K562 (cell line): ENCODE data around the gene HSDL2. TPM values are rescaled to one million over a fixed set of nuclear protein-coding genes. Genes with fewer than 3 reads are reported as not detected.

Experiments used
- ATAC-seq: fragments of 200-7000 bp; cut with Tn5 transposase; 3 replicates; pipeline ENCODE4 v1.9.1; 2020; ENCODE audit warnings: moderate library complexity
- BruUV-seq: library from RNA; stranded (reverse); fragments of 400-500 nt; replicated peaks from 2 replicates; lab custom pipeline; 2021; lab: Mats Ljungman, UMichigan
- CTCF ChIA-PET: fragments of 300-600 bp; formaldehyde crosslinking; extraction: SDS; loops from one replicate; lab custom pipeline; 2021; ENCODE audit warnings: low intra/inter-chr PET ratio; lab: Yijun Ruan, JAX
- POLR2A ChIA-PET: fragments of 300-600, 350-650 bp; sonication (Branson Sonifier 250); formaldehyde crosslinking; extraction: SDS; loops from one replicate; lab custom pipeline; 2021; ENCODE audit warnings: antibody characterized with exemption, inconsistent platforms; lab: Yijun Ruan, JAX
- DNase-seq, 4 experiments: peaks; one replicate each; pipeline versions ENCODE4 v3.0.0 to v3.0.0-alpha.2; 2011 to 2018; ENCODE audit warnings: low spot score in 3 of 4, mixed read lengths in 3 of 4; ENCODE audit errors: extremely low read depth in 1 of 4
- FAIRE-seq: peaks from 2 replicates; lab custom pipeline; 2011; peaks lifted over from hg19 to GRCh38; lab: Jason Lieb, UNC
- H2AFZ ChIP-seq: 2 replicates; pipeline ENCODE4 v1.6.0; 2011; ENCODE audit warnings: low read depth, low read length, control low read depth, inconsistent platforms
- H3K27ac ChIP-seq: fragments of 200-600 bp; 3 replicates; pipeline ENCODE4 v1.8.0; 2011; ENCODE audit warnings: low read depth, mild to moderate bottlenecking, control low read depth, inconsistent platforms, low read length, moderate library complexity, mixed read lengths; ENCODE audit errors: extremely low read depth
- H3K27me3 ChIP-seq, 2 experiments: fragments of 300-600 bp in 1 of 2; 2 replicates in 1 of 2; 3 replicates in 1 of 2; pipeline versions ENCODE4 v1.6.0 to v1.8.0; 2011; ENCODE audit warnings: inconsistent platforms in 2 of 2, low read length in 2 of 2, mild to moderate bottlenecking in 1 of 2, mixed read lengths in 1 of 2, moderate library complexity in 1 of 2; ENCODE audit not compliant: control insufficient read depth in 2 of 2, insufficient read depth in 2 of 2
- H3K36me3 ChIP-seq: fragments of 300-600 bp; 3 replicates; pipeline ENCODE4 v1.8.0; 2011; ENCODE audit warnings: mild to moderate bottlenecking, low read length, inconsistent platforms; ENCODE audit not compliant: control insufficient read depth, insufficient read depth
- H3K4me1 ChIP-seq, 2 experiments: fragments of 200-600 bp in 1 of 2; replicated peaks in 1 of 2; 2 replicates in 1 of 2; 3 replicates in 1 of 2; pipeline versions ENCODE4 v1.5.1 to v1.8.0; 2011; ENCODE audit warnings: inconsistent platforms in 2 of 2, low read length in 2 of 2, mild to moderate bottlenecking in 1 of 2, mixed read lengths in 1 of 2, moderate library complexity in 1 of 2; ENCODE audit not compliant: control insufficient read depth in 2 of 2, insufficient read depth in 2 of 2
- H3K4me2 ChIP-seq: 2 replicates; pipeline ENCODE4 v1.6.1; 2011; ENCODE audit warnings: low read length, control low read depth, inconsistent platforms, mixed read lengths; ENCODE audit not compliant: insufficient read depth
- H3K4me3 ChIP-seq: fragments of 200-600 bp; sonication (generic), shearing (Covaris generic); 2 replicates; pipeline ENCODE4 v1.5.1; 2016; ENCODE audit warnings: control low read depth, inconsistent platforms
- H3K79me2 ChIP-seq: fragments of 200-600 bp; 3 replicates; pipeline ENCODE4 v1.8.0; 2011; ENCODE audit warnings: low read length, inconsistent platforms; ENCODE audit not compliant: control insufficient read depth, insufficient read depth
- H3K9ac ChIP-seq, 2 experiments: 2 replicates each; pipeline versions ENCODE4 v1.6.0 to v1.6.1; 2011; ENCODE audit warnings: low read depth in 2 of 2, low read length in 2 of 2, control low read depth in 1 of 2, inconsistent platforms in 1 of 2, mild to moderate bottlenecking in 1 of 2, mixed read lengths in 1 of 2; ENCODE audit not compliant: insufficient read depth in 1 of 2
- H3K9me1 ChIP-seq: one replicate; pipeline ENCODE4 v1.6.0; 2011; ENCODE audit warnings: inconsistent platforms, mild to moderate bottlenecking, low read length, moderate library complexity; ENCODE audit not compliant: control insufficient read depth, insufficient read depth
- H3K9me3 ChIP-seq: replicated peaks from 2 replicates; pipeline ENCODE4 v1.5.1; 2011; ENCODE audit warnings: low read depth, low read length, inconsistent platforms; ENCODE audit not compliant: control insufficient read depth, insufficient read depth
- H4K20me1 ChIP-seq: replicated peaks from 2 replicates; pipeline ENCODE4 v1.6.1; 2011; ENCODE audit warnings: low read length, inconsistent platforms, mixed read lengths; ENCODE audit not compliant: control insufficient read depth, insufficient read depth
- CEBPG ChIP-seq, 3 experiments: fragments of 200-800 bp in 1 of 3; sonication (Bioruptor generic) in 1 of 3; sonication (generic) in 1 of 3; formaldehyde crosslinking in 1 of 3; IDR thresholded peaks in 2 of 3; conservative IDR thresholded peaks in 1 of 3; 2 replicates each; pipeline versions ENCODE4 v1.6.1 to v1.8.0; 2016 to 2022; ENCODE audit warnings: missing compliant biosample characterization in 2 of 3, missing genetic modification characterization in 2 of 3, mild to moderate bottlenecking in 1 of 3, missing genetic modification reagents in 1 of 3
- MLLT1 ChIP-seq, 2 experiments: fragments of 450-650 bp; IDR thresholded peaks; 2 replicates each; pipeline ENCODE4 v1.6.1; 2016
- RBM34 ChIP-seq: fragments of 200-400 bp; formaldehyde crosslinking; IDR thresholded peaks from 2 replicates; pipeline ENCODE4 v1.6.1; 2018; ENCODE audit warnings: low read length, borderline replicate concordance; ENCODE audit not compliant: insufficient read depth
- TRIM24 ChIP-seq, 2 experiments: fragments of 450-650 bp; IDR thresholded peaks; 2 replicates each; pipeline ENCODE4 v1.6.1; 2016
- WGBS: fragments of 100-300 bp; shearing (Covaris generic); methylation state at CpG from one replicate; pipeline ENCODE4 v1.1.6; 2016; ENCODE audit warnings: low coverage, mixed read lengths; ENCODE audit not compliant: insufficient coverage; ENCODE audit errors: missing lambda C conversion rate; 5-methylcytosine and 5-hydroxymethylcytosine counted together
- in situ Hi-C: fragments of 300-500 bp; cut with MboI; formaldehyde crosslinking; loops from 4 replicates; pipeline ENCODE4 v1.15.0; 2018; ENCODE audit warnings: inconsistent platforms, mixed read lengths
- intact Hi-C: fragments of 100-400 bp; cut with micrococcal nuclease; formaldehyde crosslinking; loops from 2 replicates; pipeline ENCODE4 v1.14.2; 2022
- polyA plus RNA-seq, 8 experiments: library from polyadenylated mRNA; depleted of rRNA in 4 of 8; stranded (reverse) in 5 of 8; unstranded in 3 of 8; fragments of >200 nt; fragmentation: Nextera tagmentation in 2 of 8; fragmentation: Illumina TruSeq in 1 of 8; extraction: Ambion mirVana in 2 of 8; extraction: Trizol in 1 of 8; gene quantifications; 2 replicates each; pipeline versions ENCODE4 v1.2.1 to v1.2.3, GENCODE V29; 2011 to 2014; ENCODE audit warnings: inconsistent platforms in 1 of 8, missing spikeins in 1 of 8
- total RNA-seq, 7 experiments: library from RNA; depleted of rRNA in 6 of 7; stranded (reverse); fragments of >200 nt in 6 of 7; fragmentation: Illumina TruSeq in 2 of 7; extraction: Trizol in 2 of 7; gene quantifications; 2 replicates each; pipeline versions ENCODE4 v1.2.1 to v1.2.3, GENCODE V29; 2011 to 2021; ENCODE audit warnings: low replicate concordance in 1 of 7
- TF ChIP-seq, protein P1 (sequence below), 2 experiments: fragments of 450-650 bp in 1 of 2; sonication (generic) in 1 of 2; formaldehyde crosslinking in 1 of 2; IDR thresholded peaks in 1 of 2; conservative IDR thresholded peaks in 1 of 2; 2 replicates each; pipeline versions ENCODE4 v1.6.1 to v1.8.1; 2016 to 2023; ENCODE audit warnings: mild to moderate bottlenecking in 2 of 2, moderate library complexity in 2 of 2, inconsistent platforms in 1 of 2, missing genetic modification reagents in 1 of 2

Gene HSDL2
- total and polyA plus RNA-seq, 9 of the 15 experiments (the other 6 are each of a cell fraction or from before 2014, with no cell fraction given) = 22.8 to 74.1 (median 35.6) TPM

DNA sequence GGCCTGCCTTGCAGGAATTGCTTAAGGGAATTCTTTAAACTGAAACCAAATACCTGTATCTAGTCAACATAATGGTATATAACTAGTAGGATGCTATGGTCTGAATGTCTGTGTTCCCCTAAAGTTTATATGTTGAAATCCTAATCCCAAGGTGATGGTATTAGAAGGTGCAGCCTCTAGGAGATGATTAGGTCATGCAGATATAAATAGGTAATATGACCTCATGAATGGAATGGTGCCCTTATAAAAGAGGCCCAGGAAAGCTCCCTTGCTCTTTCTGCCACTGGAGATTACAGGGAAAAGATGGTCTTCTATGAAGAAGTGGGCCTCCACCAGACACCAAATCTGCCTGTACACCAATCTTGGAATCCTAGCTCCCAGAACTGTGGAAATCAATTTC lies 99.3 kb downstream of the HSDL2 start:
- CTCF ChIA-PET = no interaction called here
- no peak for FAIRE-seq
- no peak for DNase-seq
- H3K4me3 ChIP-seq = no peak overlapping the region
- no peak for TF ChIP-seq TRIM24 (IDR thresholded peaks at IDR 0.05)
- TF ChIP-seq, protein P1, sequence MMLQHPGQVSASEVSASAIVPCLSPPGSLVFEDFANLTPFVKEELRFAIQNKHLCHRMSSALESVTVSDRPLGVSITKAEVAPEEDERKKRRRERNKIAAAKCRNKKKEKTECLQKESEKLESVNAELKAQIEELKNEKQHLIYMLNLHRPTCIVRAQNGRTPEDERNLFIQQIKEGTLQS (IDR thresholded peaks at IDR 0.05) = peak; percentile 18; the same call in 1 of the 2 replicates
- TF ChIP-seq, protein P1 (CRISPR knock-in tag; conservative IDR thresholded peaks at IDR 0.05) = no peak
- TF ChIP-seq RBM34 = no peak
- no peaks in the 10 kb centered on the region for H3K9me3 ChIP-seq
- H3K27ac ChIP-seq = no peak overlapping the region
- POLR2A ChIA-PET = interaction anchor here (0.9 to 1.1 kb wide), 3 partner anchors 9 to 113 kb away, joined by 3 to 4 read pairs (median 3); no protein-coding TSS in a partner anchor
- no peaks in the 10 kb centered on the region for H3K4me1 ChIP-seq
- H3K9ac ChIP-seq = no peak overlapping the region
- no peaks in the 10 kb centered on the region for H3K27me3 ChIP-seq
- intact Hi-C loops (no loop called here), in situ Hi-C loops (no loop called here)
- H3K9me1 ChIP-seq = no peaks in the 10 kb centered on the region
- H4K20me1 ChIP-seq = no peaks in the 10 kb centered on the region
- no TSS peak for BruUV-seq
- no peak for ATAC-seq
- H3K79me2 ChIP-seq = no peaks in the 10 kb centered on the region
- no peaks in the 10 kb centered on the region for H3K36me3 ChIP-seq
- no peak overlapping the region for H2AFZ ChIP-seq
- no peak overlapping the region for H3K4me2 ChIP-seq

DNA sequence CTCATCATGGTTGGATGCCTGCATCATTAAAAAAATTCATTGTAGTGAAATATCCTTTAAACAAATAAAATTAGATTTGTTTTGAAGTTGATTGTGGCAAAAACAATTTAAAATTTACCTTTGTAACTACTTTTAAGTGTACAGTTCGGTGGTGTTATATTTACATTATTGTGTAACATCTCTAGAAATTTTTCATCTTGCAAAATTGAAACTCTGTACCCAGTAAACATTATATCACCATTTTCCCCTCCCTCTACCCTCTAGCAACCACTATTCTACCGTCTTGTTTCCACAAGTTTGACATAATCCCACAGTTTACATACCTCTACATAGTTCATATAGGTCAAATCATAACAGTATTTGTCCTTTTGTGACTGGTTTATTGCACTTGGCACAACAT lies 104.7 kb downstream of the HSDL2 start:
- CTCF ChIA-PET = no interaction called here
- no TSS peak for BruUV-seq
- intact Hi-C loops (no loop called here), in situ Hi-C loops (no loop called here)
- Histone ChIP-seq H3K9me1 (no peaks in the 10 kb centered on the region), H3K4me3 (no peak overlapping the region), H3K79me2 (peaks cover 44% of the 10 kb centered on the region), H2AFZ (no peak overlapping the region), H3K27ac (no peak overlapping the region), H3K27me3 (no peaks in the 10 kb centered on the region), H3K4me1 (peaks cover 6 to 25% of the 10 kb centered on the region in 2 experiments; a peak in 4 of 5 replicates), H3K36me3 (no peaks in the 10 kb centered on the region; the same call in 1 of the 3 replicates), H3K4me2 (no peak overlapping the region), H3K9me3 (no peaks in the 10 kb centered on the region), H3K9ac (no peak overlapping the region), H4K20me1 (0 out of 2 replicates have a peak, but pooled peaks cover 4% of the 10 kb centered on the region)
- FAIRE-seq (no peak), DNase-seq (no peak), ATAC-seq (no peak)
- 44% methylated on average over 2 of the region's 2 CpGs for WGBS
- no peak for TF ChIP-seq MLLT1 (IDR thresholded peaks at IDR 0.05)
- TF ChIP-seq CEBPG (CRISPR knock-in tag; IDR thresholded peaks at IDR 0.05) = no peak
- peak; percentile 38 to 56; a peak in 2 of 4 replicates for TF ChIP-seq CEBPG (tag; conservative IDR thresholded peaks at IDR 0.05 in 1 of 2, IDR thresholded peaks at IDR 0.05 in 1 of 2)
- POLR2A ChIA-PET = interaction anchor here (1.1 to 2.8 kb wide), 3 partner anchors 8 to 233 kb away, joined by 3 to 27 read pairs (median 3); partner anchors contain the start of gene INIP
